ENCODE measurements around the gene CYYR1.

Gene CYYR1

DNA sequence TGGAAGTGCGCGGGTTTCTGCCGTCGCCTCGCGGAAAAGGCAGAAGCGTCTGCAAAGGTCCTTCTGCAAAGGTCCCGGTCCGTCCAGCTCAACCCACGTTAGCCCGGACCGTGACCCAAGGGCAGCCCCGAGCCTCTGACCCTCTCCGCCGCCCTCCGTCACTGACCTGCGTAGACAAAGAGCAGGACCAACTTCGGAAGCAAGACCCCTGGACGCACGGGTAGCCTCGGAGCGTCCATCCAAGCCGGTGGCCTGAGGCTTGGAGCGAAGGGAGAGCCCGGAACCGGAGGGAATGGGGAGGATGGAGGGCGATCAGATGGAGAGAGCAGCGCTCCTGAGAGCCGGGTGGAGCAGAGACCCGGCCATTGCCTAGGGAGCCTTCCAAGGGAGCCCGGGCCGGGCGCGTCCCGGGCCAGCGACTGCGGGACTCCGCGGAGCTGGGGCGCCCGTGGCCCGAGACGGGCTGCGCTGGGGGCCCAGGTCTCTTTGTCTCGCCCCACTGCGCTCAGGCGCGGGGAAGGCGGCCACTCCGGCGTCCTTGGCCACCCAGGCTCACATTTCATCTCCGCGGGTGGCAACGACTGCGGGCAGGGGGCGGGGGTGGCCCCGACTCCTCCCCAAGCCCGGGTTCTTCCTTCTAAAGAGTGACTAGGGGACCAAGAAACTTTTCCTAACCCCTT, at the start of gene CYYR1:
Gene CYYR1 (minus strand): TSS at position 585 of the 680 bp plus-strand sequence. CDS start 346 bp downstream, at position 239.
- DNase-seq (ENCODE audit: low read depth in 2 of 2, low spot score in 1 of 2), result no peak

DNA sequence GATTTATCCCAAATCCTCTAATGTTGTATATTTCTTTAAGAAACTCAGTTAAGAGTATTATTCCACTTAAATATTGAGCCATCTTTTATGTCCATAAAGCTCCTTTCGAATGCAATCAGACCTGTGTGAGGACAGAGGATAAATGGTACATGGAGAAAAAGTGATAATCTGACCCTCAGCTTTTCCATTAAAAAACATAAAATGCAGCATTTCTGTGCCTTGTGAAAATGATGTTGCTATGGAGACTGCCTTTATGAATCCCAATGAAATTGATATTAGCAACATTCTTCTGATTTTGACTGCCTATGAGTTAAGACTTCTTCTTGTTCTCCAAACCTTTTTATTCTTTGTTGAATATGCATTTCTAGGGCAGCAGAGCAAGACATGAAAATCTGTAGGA, 44.1 kb upstream of the CYYR1 start:
- no peak for DNase-seq (ENCODE audit: low read depth in 2 of 2, low spot score in 1 of 2)

DNA sequence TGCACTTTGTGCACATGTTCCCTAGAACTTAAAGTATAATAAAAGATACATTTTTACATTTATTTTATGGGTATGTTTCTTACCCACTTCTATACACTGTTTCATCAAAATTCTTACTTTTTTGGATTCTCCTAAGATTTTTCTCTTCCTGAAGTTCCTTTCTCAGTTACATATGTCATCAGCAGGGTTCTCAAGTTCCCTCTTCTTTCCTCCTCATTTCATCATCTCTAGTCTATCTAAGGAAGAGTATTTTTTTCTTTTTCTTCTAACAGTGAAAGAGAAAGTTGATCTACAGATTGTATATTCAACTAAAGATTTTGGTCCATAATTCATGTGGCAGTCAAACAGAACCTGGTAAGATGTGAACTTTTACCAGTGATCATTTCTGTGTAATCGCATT, 41.2 kb upstream of the CYYR1 start:
- DNase-seq (ENCODE audit: low read depth in 2 of 2, low spot score in 1 of 2), result no peak

DNA sequence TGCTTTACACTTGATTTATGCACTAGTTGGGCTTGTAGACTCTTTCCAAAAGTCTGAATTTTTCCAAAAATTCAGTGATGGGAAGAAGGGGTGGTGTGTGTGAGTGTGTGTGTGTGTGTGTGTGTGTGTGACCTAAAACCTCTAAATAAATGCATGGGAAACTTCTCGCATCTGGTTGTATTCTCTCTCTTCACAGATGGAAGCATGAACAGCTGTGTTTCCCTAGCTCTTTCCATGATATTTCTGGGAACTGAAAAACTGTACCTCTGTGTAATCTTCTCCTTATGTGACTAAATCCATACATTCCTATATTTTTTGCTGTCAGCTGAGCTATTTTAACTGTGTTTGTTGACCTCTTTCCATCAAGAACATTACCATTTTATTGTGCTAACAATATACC, 26.2 kb upstream of the CYYR1 start:
- no peak for DNase-seq (ENCODE audit: low read depth in 2 of 2, low spot score in 1 of 2)

DNA sequence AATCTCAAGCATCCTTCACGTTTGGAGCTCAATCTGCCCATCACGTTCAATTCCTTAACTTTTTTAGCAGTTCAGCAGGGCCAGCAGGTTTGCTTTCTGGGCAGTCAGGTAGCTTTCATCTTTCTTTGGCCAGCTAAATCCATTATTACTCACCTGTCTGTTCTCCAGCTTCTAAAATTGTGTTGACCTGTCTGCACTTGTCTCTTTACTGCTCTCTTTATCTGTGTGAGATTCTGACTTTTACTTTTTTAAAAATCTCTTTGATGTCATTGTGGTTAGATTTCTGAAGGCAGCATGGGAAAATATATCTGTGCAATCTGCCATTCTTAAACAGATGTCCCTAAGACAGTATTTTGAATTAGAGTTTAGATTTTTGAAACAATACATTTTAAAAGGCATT, 24.9 kb upstream of the CYYR1 start:
- no peak for DNase-seq (ENCODE audit: low read depth in 2 of 2, low spot score in 1 of 2)

DNA sequence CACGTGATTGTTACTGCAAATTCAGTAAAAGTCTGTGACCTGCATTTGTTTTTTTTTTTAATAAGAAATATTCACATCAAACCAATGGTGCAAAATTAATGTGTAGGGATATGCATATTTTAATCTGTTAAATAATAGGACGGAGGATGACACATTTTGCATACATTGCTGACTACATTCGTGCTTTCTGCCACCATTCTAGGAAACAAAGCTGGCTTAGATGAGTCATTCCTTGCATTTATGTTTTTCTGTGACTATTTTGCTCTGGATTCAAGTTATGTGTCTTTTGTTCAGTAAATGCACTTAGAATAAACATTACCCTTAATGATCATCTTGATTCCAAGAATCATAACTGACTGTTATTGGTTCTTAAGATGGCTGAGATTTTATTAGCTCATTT, 23.9 kb upstream of the CYYR1 start:
- DNase-seq (ENCODE audit: low read depth in 2 of 2, low spot score in 1 of 2), result no peak

DNA sequence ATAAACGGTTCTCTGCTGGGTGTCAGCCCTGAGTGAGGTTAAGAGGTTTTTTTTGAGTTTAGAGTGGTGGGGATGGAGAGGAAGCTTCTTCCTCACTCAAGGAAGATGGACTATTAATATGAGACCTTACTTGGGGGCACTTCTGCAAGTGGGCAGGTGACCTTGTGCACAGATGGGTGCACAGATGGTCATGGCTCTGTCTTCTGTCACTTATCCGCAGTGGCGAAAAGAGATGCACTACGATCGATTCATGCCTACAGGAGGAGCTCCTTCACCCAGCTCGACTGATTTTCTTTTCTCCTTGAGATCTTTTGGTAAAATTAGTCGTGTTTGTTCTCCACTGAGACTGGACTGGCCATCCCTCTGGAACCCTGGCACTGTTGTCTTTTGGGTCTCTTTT, 22.9 kb upstream of the CYYR1 start:
- DNase-seq (ENCODE audit: low read depth in 2 of 2, low spot score in 1 of 2), result no peak

DNA sequence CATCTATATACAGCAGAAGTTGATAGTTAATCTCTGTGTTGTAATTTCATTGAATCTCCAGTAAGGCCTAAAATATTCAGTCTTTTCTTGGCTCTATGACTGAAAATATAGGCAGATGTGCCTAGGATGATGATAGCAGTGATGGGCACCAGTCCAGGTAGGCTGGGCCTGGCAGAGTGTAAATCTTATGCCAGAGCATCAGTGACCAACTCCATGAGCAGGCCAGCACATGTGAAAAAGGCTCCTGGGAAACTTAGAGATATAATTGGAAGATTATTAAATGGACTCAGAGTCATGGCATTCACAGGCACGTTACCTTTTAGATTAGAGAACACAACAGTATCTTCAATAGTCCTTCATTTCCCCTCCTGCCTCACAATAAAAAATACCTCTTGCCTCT, 20.7 kb upstream of the CYYR1 start:
- DNase-seq (ENCODE audit: low read depth in 2 of 2, low spot score in 1 of 2), result no peak

DNA sequence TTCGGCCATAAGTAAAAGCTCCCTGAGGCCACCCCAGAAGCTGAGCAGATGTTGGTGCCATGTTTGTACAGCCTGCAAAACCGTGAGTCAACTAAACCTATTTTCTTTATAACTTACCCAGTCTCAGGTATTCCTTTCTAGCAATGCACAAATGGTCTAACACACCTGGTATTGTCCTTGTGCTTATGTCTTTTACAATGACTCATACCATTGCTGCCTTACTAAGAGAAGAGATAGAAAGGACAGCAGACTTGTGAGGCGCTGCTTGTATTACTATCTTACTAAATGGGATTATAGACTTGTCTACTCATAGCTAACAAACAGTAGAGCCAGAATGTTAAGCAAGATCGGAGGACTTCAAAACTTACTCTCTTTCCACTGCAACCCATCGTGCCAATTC, 18.5 kb upstream of the CYYR1 start:
- DNase-seq (ENCODE audit: low read depth in 2 of 2, low spot score in 1 of 2), result no peak

DNA sequence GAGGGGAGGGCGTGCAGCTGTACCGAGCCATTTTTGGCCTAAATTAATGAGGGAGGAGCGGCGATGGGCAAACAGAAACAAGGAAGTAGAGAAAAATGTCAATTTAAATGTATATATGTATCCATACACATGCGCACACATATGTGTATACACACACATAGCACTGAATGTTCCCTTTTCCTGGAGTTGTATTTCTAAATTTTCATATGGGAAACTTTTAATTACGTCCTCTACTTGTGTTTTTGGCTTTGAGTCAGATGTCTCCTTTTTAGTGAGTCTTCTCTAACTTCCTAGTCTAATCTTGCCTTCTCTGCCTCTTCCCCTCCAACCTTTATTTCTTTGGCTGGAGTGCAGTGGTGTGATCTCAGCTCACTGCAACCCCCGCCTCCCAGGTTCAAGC, 15.4 kb upstream of the CYYR1 start:
- no peak for DNase-seq (ENCODE audit: low read depth in 2 of 2, low spot score in 1 of 2)

DNA sequence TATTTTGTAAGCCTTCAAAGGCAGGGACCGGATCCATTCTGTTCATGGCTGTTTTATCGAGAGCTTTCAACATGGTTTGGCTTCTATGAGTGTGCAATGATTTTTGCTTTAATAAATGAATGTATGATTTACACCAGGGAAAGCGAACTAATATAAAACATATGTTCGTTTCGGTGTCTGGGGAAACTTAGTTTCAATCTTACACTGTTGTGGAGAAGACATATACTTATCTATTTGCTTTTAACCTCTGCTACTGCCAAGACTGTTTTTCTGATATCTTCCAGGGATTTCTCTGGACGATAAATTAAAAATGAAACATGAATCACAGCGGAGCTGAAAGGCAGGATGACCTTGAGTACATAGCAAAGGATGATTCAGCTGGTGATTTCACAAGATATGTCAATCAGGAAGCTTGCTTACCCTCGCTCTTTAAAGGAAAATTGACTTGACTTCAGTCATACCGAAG, 14.7 kb upstream of the CYYR1 start:
- DNase-seq (ENCODE audit: low read depth in 2 of 2, low spot score in 1 of 2), result no peak

DNA sequence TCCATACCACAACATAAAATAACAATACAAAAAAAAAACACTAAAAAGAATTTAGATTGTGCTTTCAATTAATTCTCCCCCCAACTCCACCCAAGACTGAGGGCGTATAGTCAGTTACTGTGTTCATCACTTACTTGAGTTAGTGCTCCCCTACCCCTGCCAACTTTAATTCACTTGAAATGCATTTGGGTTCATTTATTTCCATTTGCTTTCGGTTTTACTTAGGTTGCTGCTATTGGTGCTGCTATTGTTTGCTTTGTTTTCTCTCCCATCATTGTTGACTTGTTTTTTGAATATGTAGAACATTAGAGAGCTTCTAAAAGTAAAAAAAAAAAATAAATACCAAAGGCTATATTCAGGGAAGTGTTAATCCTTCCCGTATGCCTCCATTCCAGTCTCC, 10.7 kb upstream of the CYYR1 start:
- no peak for DNase-seq (ENCODE audit: low read depth in 2 of 2, low spot score in 1 of 2)

DNA sequence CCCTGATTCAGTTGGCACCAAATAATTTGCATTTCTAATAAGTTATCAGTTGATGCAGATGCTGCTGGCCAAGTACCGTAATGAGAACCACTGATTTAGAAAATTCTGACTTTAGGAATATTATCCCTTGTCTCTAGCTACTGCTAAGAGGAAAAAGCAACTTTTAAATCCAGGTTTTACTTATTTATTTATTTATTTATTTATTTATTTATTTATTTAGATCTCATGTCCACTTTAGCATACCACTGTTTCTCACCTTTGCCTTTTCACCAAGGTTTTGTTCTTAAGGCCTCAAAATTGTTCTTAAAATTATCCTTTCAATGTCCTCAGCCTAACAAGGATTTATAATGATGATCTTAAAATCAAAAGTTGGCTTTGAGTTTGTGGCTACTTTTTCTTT, 8.7 kb upstream of the CYYR1 start:
- DNase-seq (ENCODE audit: low read depth in 2 of 2, low spot score in 1 of 2), result no peak

DNA sequence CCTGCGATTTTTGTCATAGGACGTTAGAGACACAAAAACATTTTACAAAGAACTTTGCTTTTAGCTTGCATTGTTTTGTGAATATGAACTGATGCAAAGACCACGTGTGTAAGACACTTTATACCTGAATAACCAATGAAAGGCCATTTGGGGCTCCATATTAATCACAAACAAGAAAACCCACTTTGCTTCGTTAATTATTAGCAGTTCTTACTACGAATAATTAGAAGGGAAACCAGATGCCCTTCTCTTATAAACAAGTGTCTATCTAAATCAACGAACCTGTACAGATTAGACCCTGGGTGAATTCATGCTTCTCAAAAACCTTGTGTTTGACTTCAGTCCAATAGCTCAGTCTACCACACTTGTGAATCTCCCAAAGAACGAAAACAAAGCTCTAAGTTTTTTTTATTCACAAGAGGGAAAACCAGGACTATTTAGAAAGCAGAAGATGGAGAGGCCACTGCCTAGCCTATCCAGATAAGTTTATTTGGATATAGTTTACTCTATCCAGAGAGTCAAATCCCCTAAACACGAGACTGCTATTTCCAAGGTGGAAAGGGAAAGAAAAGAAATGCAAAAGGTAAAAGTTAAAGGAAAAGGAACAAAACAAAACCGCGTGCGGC, 897 bp downstream of the CYYR1 start:
- DNase-seq (ENCODE audit: low read depth in 2 of 2, low spot score in 1 of 2), result no peak

DNA sequence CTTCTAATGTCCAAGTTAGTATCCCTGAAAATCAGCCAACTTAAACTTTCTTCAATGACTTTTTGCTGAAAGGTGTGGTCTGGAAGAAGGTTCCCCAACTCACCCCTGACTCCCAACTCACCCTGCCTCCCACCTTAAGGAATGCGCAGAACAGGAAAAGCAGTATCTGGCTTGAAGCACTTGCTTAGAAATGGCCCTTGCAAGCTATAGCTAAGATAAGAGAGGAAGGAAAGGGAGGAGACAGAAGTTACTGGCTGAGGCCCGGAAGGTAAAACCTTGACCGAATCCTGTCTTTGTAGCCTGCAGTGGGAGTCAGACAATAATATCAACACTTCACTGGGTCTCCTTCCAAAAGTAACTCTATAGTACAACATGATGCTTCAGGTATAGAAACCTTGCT, 2.9 kb downstream of the CYYR1 start:
- no peak for DNase-seq (ENCODE audit: low read depth in 2 of 2, low spot score in 1 of 2)

DNA sequence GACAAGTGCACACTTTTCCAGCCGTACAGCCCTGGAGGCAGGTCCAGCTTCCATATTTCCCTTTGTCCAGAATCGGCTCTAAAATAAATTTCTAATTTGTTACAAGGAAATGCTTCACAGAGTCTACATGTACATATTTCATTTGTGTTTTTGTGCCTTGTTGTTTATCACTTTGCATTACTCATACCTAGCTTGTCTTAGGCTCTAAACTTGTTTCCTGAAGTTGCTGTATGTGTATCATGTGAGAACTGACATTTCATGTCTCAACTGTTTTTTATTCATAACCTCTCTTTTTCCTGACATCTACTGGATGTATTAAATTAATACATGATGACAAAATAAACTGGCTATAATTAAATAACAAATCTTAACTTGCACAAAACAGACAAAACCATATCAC, 7.5 kb downstream of the CYYR1 start:
- DNase-seq (ENCODE audit: low read depth in 2 of 2, low spot score in 1 of 2), result no peak

DNA sequence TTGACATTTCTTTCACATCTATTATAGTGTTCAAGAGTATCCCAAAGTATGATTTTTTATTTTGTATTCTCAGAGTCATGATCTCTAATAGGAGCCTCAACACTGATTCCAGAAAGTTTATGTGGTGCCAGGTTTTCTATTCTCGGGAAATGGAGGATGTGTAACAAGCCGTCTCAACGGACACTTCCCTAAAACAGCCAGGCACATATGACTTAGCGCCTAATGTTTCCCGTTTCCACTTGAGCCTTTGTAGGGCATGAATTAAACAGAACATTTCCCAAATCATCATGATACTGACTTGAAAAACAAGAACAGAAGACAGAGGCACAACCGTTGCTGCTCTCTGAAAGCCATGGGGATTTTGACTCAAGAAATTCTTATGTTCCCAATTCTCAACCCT, 8.0 kb downstream of the CYYR1 start:
- no peak for DNase-seq (ENCODE audit: low read depth in 2 of 2, low spot score in 1 of 2)

DNA sequence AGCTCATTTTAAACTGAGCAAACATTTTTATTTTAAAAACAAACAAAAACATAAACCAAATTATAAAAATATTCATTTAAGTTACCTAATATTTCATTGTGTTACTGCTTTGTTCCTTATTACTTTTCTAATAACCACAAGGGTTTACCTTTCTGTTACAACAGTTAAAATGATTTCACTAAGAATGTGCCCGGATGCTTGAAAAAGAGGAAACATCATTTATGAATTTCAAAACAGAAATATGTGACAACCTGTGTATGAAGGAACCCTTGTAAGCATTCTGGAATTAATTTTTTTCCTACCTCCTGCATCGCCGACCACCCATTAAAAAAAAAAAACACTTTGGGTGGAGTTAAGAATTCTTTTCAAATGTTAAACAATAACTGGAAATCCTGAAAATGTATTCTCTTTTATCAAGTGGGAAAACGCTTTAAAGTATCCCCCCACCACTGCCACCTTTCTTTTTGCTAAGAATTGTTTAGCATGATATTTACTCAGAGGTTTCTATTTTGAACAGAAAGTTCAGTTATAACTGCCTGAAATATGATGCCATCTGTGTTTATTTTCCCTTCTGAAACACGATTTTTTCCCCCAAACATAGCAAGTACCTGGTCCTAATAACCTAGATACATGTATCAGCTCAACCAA, 9.1 kb downstream of the CYYR1 start:
- no peak for DNase-seq (ENCODE audit: low read depth in 2 of 2, low spot score in 1 of 2)

DNA sequence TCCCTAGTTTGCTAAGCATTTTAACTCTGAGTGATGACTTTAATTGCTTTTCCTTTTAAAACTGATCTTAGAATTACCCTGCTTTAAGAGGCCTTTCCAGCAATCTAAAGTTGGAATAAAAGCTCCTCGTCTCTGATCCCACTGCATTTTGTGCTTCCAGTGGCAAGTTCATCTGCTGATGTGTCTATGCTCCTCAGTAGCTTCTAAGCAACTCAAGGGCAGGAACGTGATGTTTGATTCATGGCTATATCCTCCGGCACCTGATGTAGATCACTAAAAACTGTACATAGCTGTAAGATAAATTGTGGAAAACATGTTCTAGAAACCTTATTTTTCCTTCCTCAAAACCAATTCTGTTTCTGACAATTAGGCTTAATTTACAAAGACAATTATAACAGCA, 12.5 kb downstream of the CYYR1 start:
- DNase-seq (ENCODE audit: low read depth in 2 of 2, low spot score in 1 of 2), result no peak

DNA sequence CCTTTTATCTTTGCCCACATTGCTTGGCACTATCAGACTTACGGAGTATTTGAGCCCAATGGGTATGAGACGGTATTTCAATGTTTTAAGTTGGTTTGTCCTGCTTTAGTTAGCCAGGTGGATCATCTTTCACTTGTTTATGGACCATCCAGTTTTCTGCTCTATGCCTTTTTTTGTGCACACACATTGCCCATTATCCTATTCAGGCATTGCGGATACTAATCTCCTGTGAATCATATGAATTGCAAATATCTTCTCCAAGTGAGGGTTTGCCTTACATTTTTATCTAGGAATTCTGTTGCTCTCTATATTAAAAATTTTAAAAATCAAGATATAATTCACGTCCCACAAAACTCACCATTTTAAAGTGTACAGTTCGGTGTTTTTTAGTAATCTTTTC, 14.0 kb downstream of the CYYR1 start:
- no peak for DNase-seq (ENCODE audit: low read depth in 2 of 2, low spot score in 1 of 2)

DNA sequence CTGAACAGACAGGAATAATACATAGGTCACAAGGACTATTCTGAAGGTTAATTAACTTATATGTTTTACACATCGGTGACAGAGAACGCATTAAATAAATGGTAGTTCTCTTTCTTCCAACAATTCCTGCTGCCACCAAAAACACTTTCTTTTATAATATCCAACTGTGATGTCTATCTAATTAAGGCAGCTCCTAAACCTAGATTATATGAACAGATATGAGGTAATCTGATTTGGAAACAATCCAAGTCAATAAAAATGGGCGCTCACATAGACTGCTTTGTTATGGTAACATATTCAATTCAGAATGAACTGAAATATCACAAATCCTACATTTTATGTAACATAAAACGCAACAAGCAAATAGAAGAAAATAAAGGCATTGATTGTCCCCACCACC, 16.0 kb downstream of the CYYR1 start:
- no peak for DNase-seq (ENCODE audit: low read depth in 2 of 2, low spot score in 1 of 2)

DNA sequence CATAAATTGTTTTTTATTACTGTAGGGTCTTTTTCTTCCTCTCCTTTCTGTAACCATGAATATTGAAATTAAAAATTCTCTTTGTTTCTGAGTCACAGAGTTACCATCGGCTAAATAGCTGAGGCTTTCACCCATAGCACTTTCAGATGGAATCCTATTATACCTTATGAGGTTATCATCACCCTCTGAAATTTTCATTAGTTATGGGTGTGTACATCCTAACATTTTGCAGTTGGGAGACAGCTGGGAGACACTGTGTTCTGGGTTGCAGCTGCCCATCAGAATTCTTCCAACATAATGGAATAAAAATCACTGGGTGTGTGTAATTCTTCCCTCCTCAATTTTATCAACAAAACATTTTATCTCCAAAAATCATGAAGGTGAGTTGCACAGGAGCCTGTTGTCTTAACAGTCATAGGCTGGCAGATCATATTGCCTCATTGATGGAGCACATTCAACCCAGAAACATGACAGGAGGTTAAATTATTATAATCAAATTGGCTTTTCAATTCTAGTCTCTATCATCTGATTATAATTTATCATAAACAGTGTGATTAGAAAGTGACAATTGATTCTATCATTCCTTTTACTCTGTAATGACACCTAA, 17.4 kb downstream of the CYYR1 start:
- DNase-seq (ENCODE audit: low read depth in 2 of 2, low spot score in 1 of 2), result no peak
